Measurements from ENCODE around the gene SCAANT1.

Gene SCAANT1

DNA sequence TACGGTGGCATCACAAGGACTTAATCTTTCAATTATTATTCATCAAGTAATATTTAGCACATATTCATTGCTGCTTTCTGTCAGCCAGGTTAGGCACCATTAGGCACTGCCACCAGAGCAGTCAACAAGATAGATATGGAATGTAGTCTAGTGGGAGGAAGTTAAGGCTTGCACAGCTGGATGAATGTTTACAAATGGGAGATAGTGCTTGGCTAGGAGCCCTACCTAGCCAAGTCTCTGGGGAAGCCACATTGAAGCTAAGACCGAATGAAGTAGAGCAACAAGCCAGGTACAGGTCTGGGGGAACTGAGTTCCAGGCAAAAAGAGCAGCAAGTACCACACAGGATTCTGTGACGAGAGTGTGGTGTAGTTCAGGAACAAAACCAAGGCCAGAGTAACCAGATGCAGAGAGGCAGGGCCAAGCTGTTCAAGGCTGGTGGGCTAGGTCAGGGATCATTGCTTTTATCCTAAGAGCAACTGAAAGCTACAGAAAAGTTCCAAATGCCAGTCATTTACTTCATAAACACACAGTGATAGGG lies 33.4 kb upstream of the SCAANT1 start:
- ATAC-seq: no peak
- TF ChIP-seq RARB (CRISPR knock-in tag; IDR thresholded peaks at IDR 0.05) (no peak), ZC3H10 (CRISPR knock-in tag; IDR thresholded peaks at IDR 0.05) (no peak), PATZ1 (CRISPR knock-in tag; IDR thresholded peaks at IDR 0.05; ENCODE audit: borderline replicate concordance) (no peak), TSHZ2 (CRISPR knock-in tag; IDR thresholded peaks at IDR 0.05) (no peak), BACH2 (CRISPR knock-in tag; IDR thresholded peaks at IDR 0.05; ENCODE audit: borderline replicate concordance) (no peak), CREB5 (CRISPR knock-in tag; IDR thresholded peaks at IDR 0.05; ENCODE audit: low read depth) (no peak), TOX (CRISPR knock-in tag; IDR thresholded peaks at IDR 0.05; ENCODE audit: borderline replicate concordance) (no peak), ZFP3 (CRISPR knock-in tag; IDR thresholded peaks at IDR 0.05) (no peak), ZNF565 (CRISPR knock-in tag; conservative IDR thresholded peaks at IDR 0.05; ENCODE audit: low read depth) (no peak), ZNF8 (CRISPR knock-in tag; IDR thresholded peaks at IDR 0.05) (no peak), TCF4 (CRISPR knock-in tag; IDR thresholded peaks at IDR 0.05; ENCODE audit: borderline replicate concordance) (no peak), PPARA (CRISPR knock-in tag; IDR thresholded peaks at IDR 0.05; ENCODE audit: borderline replicate concordance) (no peak)
- TF ChIP-seq, protein P1, sequence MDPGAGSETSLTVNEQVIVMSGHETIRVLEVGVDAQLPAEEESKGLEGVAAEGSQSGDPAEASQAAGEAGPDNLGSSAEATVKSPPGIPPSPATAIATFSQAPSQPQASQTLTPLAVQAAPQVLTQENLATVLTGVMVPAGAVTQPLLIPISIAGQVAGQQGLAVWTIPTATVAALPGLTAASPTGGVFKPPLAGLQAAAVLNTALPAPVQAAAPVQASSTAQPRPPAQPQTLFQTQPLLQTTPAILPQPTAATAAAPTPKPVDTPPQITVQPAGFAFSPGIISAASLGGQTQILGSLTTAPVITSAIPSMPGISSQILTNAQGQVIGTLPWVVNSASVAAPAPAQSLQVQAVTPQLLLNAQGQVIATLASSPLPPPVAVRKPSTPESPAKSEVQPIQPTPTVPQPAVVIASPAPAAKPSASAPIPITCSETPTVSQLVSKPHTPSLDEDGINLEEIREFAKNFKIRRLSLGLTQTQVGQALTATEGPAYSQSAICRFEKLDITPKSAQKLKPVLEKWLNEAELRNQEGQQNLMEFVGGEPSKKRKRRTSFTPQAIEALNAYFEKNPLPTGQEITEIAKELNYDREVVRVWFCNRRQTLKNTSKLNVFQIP (CRISPR knock-in tag; IDR thresholded peaks at IDR 0.05; ENCODE audit: borderline replicate concordance, low read depth): no peak
- TF ChIP-seq, protein P2, sequence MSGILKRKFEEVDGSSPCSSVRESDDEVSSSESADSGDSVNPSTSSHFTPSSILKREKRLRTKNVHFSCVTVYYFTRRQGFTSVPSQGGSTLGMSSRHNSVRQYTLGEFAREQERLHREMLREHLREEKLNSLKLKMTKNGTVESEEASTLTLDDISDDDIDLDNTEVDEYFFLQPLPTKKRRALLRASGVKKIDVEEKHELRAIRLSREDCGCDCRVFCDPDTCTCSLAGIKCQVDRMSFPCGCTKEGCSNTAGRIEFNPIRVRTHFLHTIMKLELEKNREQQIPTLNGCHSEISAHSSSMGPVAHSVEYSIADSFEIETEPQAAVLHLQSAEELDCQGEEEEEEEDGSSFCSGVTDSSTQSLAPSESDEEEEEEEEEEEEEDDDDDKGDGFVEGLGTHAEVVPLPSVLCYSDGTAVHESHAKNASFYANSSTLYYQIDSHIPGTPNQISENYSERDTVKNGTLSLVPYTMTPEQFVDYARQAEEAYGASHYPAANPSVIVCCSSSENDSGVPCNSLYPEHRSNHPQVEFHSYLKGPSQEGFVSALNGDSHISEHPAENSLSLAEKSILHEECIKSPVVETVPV (CRISPR knock-in tag; IDR thresholded peaks at IDR 0.05): no peak

- TF ChIP-seq SNAI2 (CRISPR knock-in tag; IDR thresholded peaks at IDR 0.05) (no peak), TCF4 (CRISPR knock-in tag; IDR thresholded peaks at IDR 0.05; ENCODE audit: borderline replicate concordance) (no peak), ZNF8 (CRISPR knock-in tag; IDR thresholded peaks at IDR 0.05) (no peak), PPARA (CRISPR knock-in tag; IDR thresholded peaks at IDR 0.05; ENCODE audit: borderline replicate concordance) (no peak), ZFP3 (CRISPR knock-in tag; IDR thresholded peaks at IDR 0.05) (no peak), ZNF70 (CRISPR knock-in tag; IDR thresholded peaks at IDR 0.05) (no peak), PATZ1 (CRISPR knock-in tag; IDR thresholded peaks at IDR 0.05; ENCODE audit: borderline replicate concordance) (no peak), ZFP30 (CRISPR knock-in tag; IDR thresholded peaks at IDR 0.05) (no peak), GLIS3 (CRISPR knock-in tag; IDR thresholded peaks at IDR 0.05) (no peak), OSR1 (CRISPR knock-in tag; IDR thresholded peaks at IDR 0.05) (no peak), CREB5 (CRISPR knock-in tag; IDR thresholded peaks at IDR 0.05; ENCODE audit: low read depth) (no peak), BACH2 (CRISPR knock-in tag; IDR thresholded peaks at IDR 0.05; ENCODE audit: borderline replicate concordance) (no peak), ZNF565 (CRISPR knock-in tag; conservative IDR thresholded peaks at IDR 0.05; ENCODE audit: low read depth) (no peak), ESRRG (CRISPR knock-in tag; IDR thresholded peaks at IDR 0.05) (no peak)
- TF ChIP-seq, protein P2 (CRISPR knock-in tag; IDR thresholded peaks at IDR 0.05): no peak
- TF ChIP-seq, protein P1 (CRISPR knock-in tag; IDR thresholded peaks at IDR 0.05; ENCODE audit: borderline replicate concordance, low read depth): no peak
- no peak for ATAC-seq
These were observed 31.5 kb upstream of the SCAANT1 start for GRCh38 chr3:63943678-63944077.
